OCI-LY7 (cell line): Measurements from ENCODE around the gene ZNF555.

Experiments
- EZH2phosphoT487 ChIP-seq: fragments of 200-600 bp; sonication (generic); IDR thresholded peaks from 2 replicates; pipeline ENCODE4 v1.6.1; 2018; ENCODE audit warnings: low read depth, borderline replicate concordance, mild to moderate bottlenecking, mixed run types, antibody characterized with exemption, low read length, moderate library complexity, mixed read lengths
- TF ChIP-seq, protein P1 (sequence below): fragments of 200-600 bp; sonication (generic); conservative IDR thresholded peaks from 2 replicates; pipeline ENCODE4 v1.5.1; 2014; ENCODE audit warnings: mild to moderate bottlenecking, antibody characterized with exemption, low read length, moderate library complexity, mixed read lengths

DNA sequence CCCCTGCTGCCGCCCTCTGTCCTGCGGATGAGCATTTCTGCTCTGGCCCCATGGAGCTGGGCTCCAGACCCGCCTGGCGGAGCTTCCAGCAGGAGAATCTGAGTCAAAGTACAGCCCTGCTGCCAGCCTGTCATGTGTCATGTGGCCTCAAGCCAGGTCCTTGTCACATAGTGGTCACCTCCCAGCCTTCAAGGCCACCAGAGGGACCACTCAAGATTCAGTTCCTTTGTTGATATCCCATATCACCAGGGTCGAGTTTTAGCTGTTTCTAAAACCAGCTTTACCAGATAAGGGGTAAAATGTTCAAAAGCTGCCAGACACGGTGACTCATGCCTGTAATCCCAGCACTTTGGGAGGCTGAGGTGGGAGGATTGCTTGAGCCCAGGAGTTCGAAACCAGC is 42.5 kb upstream of the ZNF555 start:
- TF ChIP-seq, protein P1, sequence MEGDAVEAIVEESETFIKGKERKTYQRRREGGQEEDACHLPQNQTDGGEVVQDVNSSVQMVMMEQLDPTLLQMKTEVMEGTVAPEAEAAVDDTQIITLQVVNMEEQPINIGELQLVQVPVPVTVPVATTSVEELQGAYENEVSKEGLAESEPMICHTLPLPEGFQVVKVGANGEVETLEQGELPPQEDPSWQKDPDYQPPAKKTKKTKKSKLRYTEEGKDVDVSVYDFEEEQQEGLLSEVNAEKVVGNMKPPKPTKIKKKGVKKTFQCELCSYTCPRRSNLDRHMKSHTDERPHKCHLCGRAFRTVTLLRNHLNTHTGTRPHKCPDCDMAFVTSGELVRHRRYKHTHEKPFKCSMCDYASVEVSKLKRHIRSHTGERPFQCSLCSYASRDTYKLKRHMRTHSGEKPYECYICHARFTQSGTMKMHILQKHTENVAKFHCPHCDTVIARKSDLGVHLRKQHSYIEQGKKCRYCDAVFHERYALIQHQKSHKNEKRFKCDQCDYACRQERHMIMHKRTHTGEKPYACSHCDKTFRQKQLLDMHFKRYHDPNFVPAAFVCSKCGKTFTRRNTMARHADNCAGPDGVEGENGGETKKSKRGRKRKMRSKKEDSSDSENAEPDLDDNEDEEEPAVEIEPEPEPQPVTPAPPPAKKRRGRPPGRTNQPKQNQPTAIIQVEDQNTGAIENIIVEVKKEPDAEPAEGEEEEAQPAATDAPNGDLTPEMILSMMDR: no peak
- TF ChIP-seq EZH2phosphoT487: no peak
